B cell (primary cell): ENCODE results near the gene CCDC34.

Experiments used
- CTCF ChIP-seq: fragments of 200-600 bp; IDR thresholded peaks from one replicate; pipeline ENCODE4 v1.8.0; 2022; ENCODE audit warnings: antibody characterized with exemption, mild to moderate bottlenecking
- EZH2 ChIP-seq: IDR thresholded peaks from 2 replicates; pipeline ENCODE4 v1.6.1; 2012; ENCODE audit warnings: borderline replicate concordance, low read depth, mild to moderate bottlenecking, moderate library complexity, low read length; ENCODE audit not compliant: insufficient read depth, poor library complexity, severe bottlenecking

GRCh38 chr11:27390318-27391295 is 27.6 kb upstream of the CCDC34 start:
- TF ChIP-seq CTCF (no peak), EZH2 (no peak)
